Measurements from ENCODE around the gene GAB1.

GRCh38 chr4:143358923-143359643, 22.4 kb downstream of the GAB1 start:
- no peak for TF ChIP-seq CTCF (IDR thresholded peaks at IDR 0.05)
- no peak for TF ChIP-seq POLR2A (IDR thresholded peaks at IDR 0.05)

All from upper lobe of left lung (tissue), 4 donors.